GM10248 (cell line): ENCODE results near the gene ZNF385B.
"Not testable (repeated sequence)": the region's sequence is repeated elsewhere in the genome, so short reads cannot be mapped to it uniquely, and the experiment has no call there.

ENCODE experiments used
- CTCF ChIA-PET: fragments of 300-600 bp; sonication (Branson Sonifier 250); formaldehyde crosslinking; extraction: SDS; loops from one replicate; lab custom pipeline; 2021; ENCODE audit warnings: antibody characterized with exemption; lab: Yijun Ruan, JAX
- POLR2A ChIA-PET: fragments of 350-650 bp; sonication (Branson Sonifier 250); formaldehyde crosslinking; extraction: SDS; loops from one replicate; lab custom pipeline; 2020; ENCODE audit warnings: antibody characterized with exemption; lab: Yijun Ruan, JAX
- DNase-seq: peaks from one replicate; pipeline ENCODE4 v3.0.0; 2012; ENCODE audit errors: extremely low spot score
- TF ChIP-seq, protein P1 (sequence below): IDR thresholded peaks from 2 replicates; pipeline ENCODE4 v1.5.1; 2012; ENCODE audit warnings: mild to moderate bottlenecking, low read depth; ENCODE audit errors: extremely low read depth, missing control alignments, control extremely low read depth

ZNF385B gene

GRCh38 chr2:179642462-179642861 is 218.9 kb downstream of the ZNF385B start:
- TF ChIP-seq, protein P1, sequence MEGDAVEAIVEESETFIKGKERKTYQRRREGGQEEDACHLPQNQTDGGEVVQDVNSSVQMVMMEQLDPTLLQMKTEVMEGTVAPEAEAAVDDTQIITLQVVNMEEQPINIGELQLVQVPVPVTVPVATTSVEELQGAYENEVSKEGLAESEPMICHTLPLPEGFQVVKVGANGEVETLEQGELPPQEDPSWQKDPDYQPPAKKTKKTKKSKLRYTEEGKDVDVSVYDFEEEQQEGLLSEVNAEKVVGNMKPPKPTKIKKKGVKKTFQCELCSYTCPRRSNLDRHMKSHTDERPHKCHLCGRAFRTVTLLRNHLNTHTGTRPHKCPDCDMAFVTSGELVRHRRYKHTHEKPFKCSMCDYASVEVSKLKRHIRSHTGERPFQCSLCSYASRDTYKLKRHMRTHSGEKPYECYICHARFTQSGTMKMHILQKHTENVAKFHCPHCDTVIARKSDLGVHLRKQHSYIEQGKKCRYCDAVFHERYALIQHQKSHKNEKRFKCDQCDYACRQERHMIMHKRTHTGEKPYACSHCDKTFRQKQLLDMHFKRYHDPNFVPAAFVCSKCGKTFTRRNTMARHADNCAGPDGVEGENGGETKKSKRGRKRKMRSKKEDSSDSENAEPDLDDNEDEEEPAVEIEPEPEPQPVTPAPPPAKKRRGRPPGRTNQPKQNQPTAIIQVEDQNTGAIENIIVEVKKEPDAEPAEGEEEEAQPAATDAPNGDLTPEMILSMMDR: no peak
- CTCF ChIA-PET: no interaction called here
- POLR2A ChIA-PET: no interaction called here
- DNase-seq: no peak

DNA sequence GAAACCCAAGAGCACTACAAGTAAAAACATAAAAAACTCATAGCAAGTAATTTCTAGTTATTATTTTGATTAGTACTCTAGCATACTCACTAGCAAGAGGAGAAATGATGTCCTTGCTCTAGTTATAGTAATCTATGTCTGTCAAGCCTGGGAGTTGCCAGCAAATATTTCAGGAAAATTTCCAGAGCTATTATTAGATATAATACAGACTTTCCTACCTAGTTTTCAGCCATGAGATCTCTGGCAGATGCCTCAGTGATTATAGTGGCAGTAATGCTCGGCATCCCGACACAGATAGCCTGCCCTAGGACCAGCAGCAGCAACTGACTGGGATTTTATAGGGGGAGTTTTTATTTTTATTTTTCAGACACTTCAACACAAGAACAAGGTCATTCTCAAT is 224.4 kb downstream of the ZNF385B start:
- CTCF ChIA-PET: interaction anchor here (0.9 to 1.9 kb wide), 3 partner anchors 15 to 35 kb away, joined by 3 to 6 read pairs (median 3); no protein-coding TSS in a partner anchor
- TF ChIP-seq, protein P1: no peak
- POLR2A ChIA-PET: no interaction called here
- no peak for DNase-seq

DNA sequence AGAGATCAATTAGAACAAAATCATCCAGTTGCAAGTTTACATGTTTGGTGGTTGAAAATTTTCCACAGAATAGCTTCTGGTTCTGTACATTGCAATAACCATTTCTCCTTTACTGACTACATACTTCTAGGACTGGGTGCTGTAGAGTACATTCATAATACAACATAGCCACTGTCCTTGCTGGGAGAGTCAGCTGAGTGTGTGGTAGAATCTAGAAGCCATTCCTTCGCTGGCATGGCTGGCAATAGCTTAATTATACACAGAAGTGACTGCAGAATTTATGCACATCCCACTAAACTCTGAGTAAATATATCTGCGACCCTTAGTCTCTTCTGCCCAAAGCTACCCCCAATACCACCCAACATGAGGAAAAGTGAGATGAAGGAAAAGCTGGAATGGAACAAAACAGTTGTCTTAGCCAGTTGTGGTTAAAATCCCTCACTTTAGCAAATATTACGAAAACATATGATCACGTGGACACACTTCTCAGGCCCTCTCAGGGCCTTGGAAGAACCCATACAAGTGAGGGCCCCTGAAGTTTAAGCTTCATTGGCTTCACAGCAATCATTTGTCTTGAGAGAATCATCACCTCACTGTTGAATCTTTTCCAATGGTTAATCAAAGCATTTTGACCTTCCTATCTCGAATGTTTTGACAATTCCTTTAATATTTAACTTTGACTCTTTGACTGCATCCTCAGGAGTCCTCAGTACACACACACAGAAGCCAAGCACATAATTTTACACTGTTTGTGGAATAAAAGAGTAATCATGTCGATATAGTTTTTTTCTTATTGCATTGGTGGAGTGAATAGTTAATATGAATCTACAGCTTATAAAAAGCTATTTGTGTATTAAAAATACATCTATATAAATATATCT is 225.1 kb downstream of the ZNF385B start:
- DNase-seq: no peak
- ChIA-PET POLR2A (no interaction called here), CTCF (interaction anchor here (0.9 to 1.9 kb wide), 4 partner anchors 9 to 35 kb away, joined by 3 to 6 read pairs (median 3); no protein-coding TSS in a partner anchor)
- TF ChIP-seq, protein P1: no peak

- CTCF ChIA-PET, POLR2A ChIA-PET, DNase-seq: not testable (repeated sequence)
Measured at GRCh38 chr2:179631769-179632385, 229.5 kb downstream of the ZNF385B start.

DNA sequence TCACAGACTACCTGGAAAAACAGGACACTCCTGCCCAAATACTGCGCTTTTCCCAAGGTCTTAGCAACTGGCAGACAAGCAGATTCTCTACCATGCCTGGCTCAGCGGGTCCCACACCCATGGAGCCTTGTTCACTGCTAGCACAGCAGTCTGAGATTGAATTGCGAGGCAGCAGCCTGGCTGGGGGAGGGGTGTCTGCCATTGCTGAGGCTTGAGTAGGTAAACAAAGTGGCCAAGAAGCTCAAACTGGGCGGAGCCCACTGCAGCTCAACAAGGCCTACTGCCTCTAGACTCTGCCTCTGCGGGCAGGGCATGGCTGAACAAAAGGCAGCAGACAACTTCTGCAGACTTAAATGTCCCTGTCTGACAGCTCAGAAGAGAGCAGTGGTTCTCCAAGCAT is 231.6 kb downstream of the ZNF385B start:
- POLR2A ChIA-PET, DNase-seq: not testable (repeated sequence)
- CTCF ChIA-PET: interaction anchor here (1.4 kb wide), 1 partner anchor 13 kb away, joined by 3 read pairs; no protein-coding TSS in a partner anchor

GRCh38 chr2:179626261-179626660 is 235.2 kb downstream of the ZNF385B start:
- ChIA-PET POLR2A (no interaction called here), CTCF (no interaction called here)
- DNase-seq: no peak
- TF ChIP-seq, protein P1: no peak

DNA sequence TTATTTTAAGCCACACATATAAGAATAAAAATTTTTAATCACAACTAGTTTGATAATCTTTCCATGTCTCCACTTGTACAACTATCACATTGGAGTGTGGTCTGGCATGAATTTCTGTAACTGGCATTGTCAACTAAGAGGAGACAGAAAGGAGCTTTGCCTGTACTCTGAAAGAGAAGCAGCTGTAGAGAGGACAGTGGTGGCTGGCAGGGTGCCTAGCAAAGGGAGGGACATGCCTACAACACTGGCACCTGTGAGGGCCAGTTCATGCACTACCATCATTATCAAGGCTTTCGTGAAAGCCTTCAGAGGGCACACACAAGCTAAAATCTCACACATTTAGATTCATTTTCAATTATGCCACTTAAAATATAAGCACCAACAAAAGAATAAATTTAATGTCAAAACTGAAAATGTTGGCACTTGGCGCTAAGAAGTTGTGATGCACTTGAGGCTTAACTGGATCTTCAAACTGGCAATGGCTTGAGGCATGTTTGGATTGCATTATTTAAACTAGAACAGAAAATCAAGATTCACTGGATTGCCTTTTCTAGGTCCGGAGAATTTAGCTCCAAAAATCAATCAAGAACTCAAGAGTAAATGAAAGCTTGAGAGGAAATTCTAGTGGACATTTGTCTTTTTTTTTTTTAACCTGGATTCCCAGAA is 238.6 kb downstream of the ZNF385B start:
- CTCF ChIA-PET: interaction anchor here (1.7 to 2.3 kb wide), 2 partner anchors 13 to 46 kb away, joined by 5 to 6 read pairs; no protein-coding TSS in a partner anchor
- POLR2A ChIA-PET: no interaction called here

More for the DNA sequence above, 238.6 kb downstream of the ZNF385B start:
- no peak for DNase-seq
- TF ChIP-seq, protein P1: no peak
